Fibroblast of the aortic adventitia (primary cell): Measurements from ENCODE around the gene KCNQ1OT1. TPM values are rescaled to one million over a fixed set of nuclear protein-coding genes. Genes with fewer than 3 reads are reported as not detected.

ENCODE experiments used
- DNase-seq: peaks from one replicate; pipeline ENCODE4 v3.0.0-alpha.2; 2010; ENCODE audit warnings: low read depth
- H3K4me3 ChIP-seq: 2 replicates; pipeline ENCODE4 v1.5.1; 2011; ENCODE audit warnings: low read depth, mild to moderate bottlenecking, control low read depth, low read length, moderate library complexity
- CTCF ChIP-seq: IDR thresholded peaks from 2 replicates; pipeline ENCODE4 v1.5.1; 2011; ENCODE audit warnings: mild to moderate bottlenecking, low read length, control low read depth, inconsistent platforms; ENCODE audit not compliant: insufficient read depth
- total RNA-seq: library from RNA; depleted of rRNA; stranded (reverse); fragments of >200 nt; gene quantifications from 2 replicates; pipeline ENCODE4 v1.2.3, GENCODE V29; 2012; ENCODE audit warnings: low replicate concordance

The KCNQ1OT1 gene
- total RNA-seq, 1 donor = 5.5 TPM

GRCh38 chr11:2706321-2706720 lies 6.5 kb upstream of the KCNQ1OT1 start:
- DNase-seq = no peak
- no peak overlapping the region for H3K4me3 ChIP-seq
- no peak for TF ChIP-seq CTCF

GRCh38 chr11:2704896-2705606 lies 5.3 kb upstream of the KCNQ1OT1 start:
- H3K4me3 ChIP-seq = no peak overlapping the region
- no peak for DNase-seq
- no peak for TF ChIP-seq CTCF

- no peak overlapping the region for H3K4me3 ChIP-seq
- DNase-seq = no peak
- TF ChIP-seq CTCF = no peak
Measured at GRCh38 chr11:2704356-2704755, 4.6 kb upstream of the KCNQ1OT1 start.

GRCh38 chr11:2703363-2704141 lies 3.8 kb upstream of the KCNQ1OT1 start:
- peak; percentile 25 for DNase-seq
- no peak overlapping the region for H3K4me3 ChIP-seq
- TF ChIP-seq CTCF = no peak

GRCh38 chr11:2702771-2703362 lies 3.1 kb upstream of the KCNQ1OT1 start:
- H3K4me3 ChIP-seq = no peak overlapping the region
- DNase-seq = no peak
- no peak for TF ChIP-seq CTCF

- no peak for TF ChIP-seq CTCF
Measured at GRCh38 chr11:2701898-2702434, 2.2 kb upstream of the KCNQ1OT1 start.

More at GRCh38 chr11:2701898-2702434, 2.2 kb upstream of the KCNQ1OT1 start:
- DNase-seq = no peak
- H3K4me3 ChIP-seq = no peak overlapping the region
